NCI-H345 treated with DMSO at 0.1 percent for 48 hours (cell line): ENCODE measurements around the gene SIAH1.
"Not testable (repeated sequence)": the region's sequence is repeated elsewhere in the genome, so short reads cannot be mapped to it uniquely, and the experiment has no call there.

ENCODE experiments used
- DNase-seq: peaks from one replicate; lab custom pipeline; 2025; ENCODE audit not compliant: unreplicated experiment; lab: John Stamatoyannopoulos, UW

SIAH1 gene

DNA sequence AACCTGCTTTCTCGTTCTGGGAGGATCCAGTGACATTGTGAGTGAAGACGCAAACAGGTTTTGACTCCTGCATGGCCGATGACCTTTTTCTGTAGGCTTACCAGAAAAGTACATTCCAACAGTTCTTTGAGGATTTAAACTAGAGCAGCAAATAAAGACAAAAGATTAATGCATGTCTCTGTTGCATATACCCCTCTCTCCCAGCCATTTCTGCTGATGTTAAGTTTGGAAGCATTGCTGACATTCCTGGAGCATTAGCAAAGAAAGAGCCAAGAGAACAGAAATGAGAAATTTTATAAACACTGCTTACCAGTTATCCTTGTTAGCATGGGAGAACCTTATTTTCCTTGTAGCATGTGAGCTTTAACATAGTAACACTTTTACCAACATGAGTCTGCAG is 49.3 kb downstream of the SIAH1 start:
- DNase-seq, result no peak

DNA sequence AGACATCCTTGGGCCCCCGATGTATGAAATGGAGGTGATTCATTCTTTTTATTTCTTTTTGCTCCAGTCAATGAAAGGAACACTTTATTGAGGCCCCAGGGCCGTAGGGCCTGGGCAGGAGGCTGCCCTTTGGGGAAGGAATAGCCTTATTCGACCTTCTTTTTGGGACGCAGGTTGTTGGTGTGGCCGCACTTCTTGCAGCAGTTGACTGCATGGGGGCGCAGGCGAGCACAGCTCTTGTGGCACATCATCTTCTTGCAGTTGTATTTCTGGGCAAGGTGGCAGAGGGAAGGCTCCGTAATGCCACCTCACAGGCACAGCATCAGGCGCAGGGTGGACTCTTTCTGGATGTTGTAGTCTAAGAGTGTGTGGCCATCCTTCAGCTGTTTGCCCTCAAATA is 50.9 kb downstream of the SIAH1 start:
- DNase-seq, result no peak

DNA sequence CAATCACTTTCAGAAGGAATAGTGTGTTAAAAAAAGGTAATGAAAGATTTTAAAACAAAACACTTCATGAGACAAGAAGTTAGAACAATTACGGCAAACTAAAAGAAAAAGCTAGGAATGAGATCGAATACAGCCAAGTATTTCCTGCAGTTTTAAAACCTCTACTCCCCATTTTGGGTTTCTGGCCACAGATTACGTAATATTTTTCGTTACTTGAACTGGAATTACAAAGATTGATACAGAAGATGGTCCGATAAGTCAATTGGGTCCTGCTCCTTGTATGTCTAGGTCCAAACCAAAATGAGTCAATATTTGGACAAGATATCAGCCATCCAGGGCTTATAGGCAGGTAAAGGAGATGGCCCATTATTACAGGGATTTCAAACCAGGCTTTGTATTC is 52.2 kb downstream of the SIAH1 start:
- DNase-seq, result no peak

DNA sequence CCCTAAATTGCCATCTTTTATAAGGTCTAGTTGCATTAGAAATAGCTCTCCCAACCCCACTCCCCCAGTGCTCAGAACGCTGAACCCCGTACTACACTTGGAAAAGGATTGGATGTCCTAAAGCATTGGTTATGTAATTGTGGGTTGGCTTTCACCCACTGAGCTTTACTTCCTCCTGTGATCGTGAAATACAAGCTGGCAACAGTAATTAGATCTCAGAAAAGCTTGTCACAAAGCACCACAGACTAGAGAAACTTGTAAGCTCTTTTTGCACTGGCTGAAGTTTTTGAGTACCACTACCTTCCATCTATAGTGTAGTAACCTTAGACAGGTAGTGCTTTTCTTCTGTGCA is 54.4 kb downstream of the SIAH1 start:
- no peak for DNase-seq

DNA sequence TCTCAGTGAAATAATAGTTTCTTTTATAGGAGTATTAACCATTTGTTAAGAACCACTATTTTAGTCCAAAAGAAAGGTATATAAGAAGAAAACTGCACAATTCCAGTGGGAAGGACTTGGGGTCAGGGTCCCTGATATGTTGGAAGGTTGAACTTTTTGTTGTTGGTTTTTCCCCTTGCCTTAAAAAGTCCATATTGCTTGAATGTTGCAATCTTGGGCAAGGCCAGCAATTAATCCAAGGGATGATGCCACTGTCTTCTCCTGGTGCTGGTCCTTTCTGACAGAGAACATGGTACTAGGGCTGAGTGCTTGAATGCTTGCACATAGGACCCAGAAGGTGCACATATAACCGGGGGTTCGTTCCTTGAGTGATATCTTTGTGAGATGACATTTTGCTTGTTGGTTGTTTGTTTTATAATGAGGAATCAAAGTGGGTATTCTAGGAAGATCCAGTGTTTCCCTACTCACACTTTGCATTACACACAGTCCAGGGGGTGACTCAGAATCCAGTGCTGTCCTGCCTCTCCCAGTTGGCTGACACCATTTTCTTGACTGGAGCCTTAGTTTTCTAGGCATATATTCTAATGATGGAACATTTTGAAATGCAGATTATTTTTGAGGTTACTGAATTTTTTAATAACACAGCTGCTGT is 54.9 kb downstream of the SIAH1 start:
- no peak for DNase-seq

DNA sequence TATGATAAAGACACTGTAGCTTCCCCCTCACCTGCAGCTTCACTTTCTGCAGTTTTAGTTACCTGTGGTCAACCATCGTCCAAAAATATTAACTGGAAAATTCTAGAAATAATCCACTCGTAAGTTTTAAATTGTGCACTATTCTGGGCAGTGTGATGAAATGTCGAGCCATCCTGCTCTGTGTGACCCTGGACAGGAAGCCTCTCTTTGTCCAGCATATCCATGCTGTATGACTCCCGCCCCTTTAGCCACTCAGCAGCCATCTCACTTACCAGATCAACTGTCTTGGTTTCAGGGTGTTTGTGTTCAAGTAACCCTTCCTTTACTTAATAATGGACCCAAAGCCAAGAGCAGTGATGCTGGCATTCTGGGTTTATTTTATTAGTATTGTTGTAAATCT is 56.1 kb downstream of the SIAH1 start:
- DNase-seq, result no peak

DNA sequence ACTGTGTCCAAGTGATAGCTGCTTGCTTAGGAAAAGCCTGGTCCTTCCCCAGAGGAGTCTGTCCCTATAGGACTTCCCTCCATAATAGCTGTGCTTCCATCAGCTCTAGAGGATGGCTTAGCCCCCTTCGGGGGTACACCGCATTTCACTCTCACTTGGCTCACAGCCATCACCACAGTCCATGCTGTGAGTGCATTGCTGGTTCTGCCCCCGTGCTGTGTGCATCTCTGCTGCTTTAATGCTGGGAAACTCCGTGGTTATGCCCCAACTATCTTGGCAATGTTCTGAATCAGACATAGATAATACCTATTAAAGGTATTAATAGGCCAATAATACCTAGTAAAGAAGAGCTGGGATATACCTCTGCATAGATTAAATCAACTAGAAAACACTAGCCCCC is 58.3 kb downstream of the SIAH1 start:
- DNase-seq, result no peak

DNA sequence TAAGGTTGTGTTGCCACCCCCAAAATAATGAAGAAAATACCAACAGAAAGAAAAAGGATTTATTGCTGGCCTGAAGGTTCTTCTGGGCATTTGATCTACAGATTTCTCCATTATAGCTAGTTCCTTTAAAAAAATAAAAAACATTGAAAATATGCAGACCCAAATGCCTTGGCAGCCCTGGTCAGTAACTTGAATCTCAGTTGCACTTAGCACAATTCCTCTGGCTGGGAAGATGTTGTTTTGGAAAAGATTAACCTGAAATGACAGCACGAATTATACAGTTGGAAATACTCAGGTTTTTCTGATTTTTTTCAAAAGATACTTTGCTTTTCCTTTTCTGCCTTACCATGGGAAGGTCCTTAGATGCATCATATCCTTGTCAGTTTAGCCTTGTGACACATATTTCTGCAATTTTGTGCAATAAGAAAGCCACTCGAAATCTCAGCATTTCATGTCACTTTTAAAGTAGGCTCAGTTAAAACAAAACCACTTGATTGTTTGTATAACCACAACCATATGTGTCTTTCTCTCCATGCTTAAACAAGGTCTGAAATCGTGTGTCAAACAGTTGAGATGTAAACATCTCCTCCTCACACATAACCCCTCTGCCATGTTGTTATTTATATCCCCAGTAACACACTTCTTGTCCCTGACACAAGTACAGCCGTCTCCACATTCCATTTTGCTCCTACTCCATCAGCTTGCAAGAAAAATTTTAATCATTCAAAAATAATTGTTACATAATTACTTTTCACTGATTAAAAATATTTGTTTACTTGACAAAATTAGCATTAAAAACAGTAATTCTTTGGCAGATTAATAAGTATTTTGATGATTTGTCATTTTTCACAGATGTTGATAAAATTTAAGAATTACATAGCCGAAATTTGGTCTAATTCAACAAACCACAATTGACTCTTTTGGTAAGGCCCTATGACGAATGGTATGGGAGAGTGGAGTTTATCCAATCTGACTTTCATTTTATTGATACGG is 61.1 kb downstream of the SIAH1 start:
- no peak for DNase-seq

DNA sequence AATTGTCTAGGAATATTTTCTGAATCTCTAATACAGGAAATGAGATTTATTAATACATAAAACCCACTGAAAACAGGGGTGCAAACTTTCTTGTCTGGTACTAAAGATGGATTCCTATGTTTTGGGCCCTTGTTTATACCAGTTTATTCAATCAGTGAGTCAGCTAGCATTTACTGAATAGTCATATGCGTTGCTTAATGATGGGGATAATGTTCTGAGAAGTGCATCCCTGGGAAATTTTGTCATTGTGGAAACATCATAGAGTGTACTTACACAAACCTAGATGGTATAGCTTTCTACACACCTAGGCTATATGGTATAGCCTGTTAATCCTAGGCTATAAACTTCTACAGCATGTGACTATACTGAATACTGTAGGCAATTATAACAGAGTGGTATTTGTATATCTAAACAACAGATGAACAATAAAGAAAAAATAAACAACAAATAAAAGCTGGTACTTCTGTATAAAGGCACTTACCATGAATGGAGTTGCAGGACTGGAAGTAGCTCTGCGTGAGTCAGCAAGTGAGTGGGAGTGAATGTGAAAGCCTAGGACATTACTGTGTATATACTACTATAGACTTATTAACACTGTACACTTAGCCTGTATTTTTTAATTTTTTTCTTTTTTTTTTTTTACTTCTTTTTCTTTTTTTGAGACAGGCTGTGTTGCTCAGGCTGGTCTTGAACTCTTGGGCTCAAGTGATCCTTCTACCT is 63.7 kb downstream of the SIAH1 start:
- no peak for DNase-seq

DNA sequence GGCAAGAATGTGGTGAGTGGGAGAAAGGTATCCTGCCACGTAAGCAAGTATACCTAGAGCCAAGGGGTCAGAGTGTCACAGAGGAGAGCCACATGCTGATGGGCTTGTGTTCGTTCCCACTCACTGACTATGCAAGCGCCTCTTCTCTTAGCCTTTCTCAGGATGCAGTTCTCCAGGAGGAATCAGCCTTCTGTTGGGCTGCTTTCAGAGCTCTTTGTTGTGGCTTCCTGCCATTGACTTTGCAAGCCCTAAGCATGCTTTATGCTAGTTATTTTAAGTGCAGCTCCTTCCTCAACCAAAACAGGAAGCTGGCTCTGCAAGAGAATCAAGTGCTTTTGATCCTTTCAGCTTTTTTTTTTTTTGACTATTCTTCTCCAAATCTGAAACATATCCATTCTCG is 66.6 kb downstream of the SIAH1 start:
- DNase-seq, result no peak

DNA sequence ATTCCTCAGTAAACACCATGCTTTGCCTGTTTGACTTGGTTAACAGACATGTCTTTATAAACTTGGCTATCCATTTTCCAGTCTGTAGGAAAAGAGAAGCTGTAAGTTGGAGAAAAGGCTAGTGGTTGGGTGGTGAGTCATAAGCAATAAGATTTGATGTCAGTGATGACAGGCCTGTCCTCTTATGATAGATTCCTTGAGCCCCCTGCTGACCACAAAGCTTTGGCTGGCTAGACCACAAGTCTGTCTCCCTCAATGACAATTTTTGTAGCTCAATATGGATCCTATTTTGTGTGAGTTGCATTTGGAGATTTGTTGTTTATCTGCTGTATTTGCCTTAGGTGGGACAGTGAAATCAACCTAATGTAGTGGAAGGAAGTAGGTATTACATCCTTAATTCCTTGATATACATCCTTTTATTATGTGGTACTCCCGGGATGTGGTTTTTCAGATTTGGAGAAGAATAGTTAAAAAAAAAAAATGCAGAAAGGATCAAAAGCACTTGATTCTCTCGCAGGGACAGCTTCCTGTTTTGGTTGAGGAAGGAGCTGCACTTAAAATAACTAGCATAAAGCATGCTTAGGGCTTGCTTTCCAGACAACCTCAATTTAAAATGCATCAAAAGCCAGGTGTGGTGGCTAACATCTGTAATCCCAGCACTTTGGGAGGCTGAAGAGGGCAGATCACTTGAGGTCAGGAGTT is 67.4 kb downstream of the SIAH1 start:
- no peak for DNase-seq

DNA sequence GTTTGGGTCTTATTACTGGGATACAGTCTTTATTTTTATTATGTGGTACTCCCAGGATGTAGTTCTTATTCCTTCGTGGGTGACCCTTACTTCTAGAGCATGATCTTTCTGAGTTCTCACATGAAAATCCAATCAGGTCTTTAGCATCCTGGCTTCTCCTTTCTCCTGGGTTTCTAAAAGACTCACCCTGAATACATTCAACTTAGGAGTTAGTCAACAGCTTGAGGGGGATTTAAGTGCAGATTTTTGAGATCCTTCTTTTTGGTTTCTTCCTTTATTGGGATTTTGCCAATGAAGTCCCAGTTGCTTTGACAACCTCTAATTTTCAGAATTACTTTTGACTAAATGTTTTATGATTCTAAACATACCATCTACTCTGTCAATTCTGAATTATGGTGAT is 68.2 kb downstream of the SIAH1 start:
- no peak for DNase-seq

DNA sequence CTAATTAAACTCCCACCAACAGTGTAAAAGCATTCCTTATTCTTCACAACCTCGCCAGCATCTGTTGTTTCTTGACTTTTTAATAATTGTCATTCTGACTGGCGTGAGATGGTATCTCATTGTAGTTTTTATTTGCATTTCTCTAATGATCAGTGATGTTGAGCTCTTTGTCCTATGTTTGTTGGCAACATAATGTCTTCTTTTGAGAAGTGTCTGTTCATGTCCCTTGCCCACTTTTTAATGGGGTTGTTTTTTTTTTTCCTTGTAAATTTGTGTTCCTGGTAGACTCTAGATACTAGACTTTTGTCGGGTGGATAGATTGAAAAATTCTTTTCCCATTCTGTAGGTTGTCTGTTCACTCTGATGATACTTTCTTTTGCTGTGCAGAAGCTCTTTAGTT is 71.3 kb downstream of the SIAH1 start:
- DNase-seq, result not testable (repeated sequence)

DNA sequence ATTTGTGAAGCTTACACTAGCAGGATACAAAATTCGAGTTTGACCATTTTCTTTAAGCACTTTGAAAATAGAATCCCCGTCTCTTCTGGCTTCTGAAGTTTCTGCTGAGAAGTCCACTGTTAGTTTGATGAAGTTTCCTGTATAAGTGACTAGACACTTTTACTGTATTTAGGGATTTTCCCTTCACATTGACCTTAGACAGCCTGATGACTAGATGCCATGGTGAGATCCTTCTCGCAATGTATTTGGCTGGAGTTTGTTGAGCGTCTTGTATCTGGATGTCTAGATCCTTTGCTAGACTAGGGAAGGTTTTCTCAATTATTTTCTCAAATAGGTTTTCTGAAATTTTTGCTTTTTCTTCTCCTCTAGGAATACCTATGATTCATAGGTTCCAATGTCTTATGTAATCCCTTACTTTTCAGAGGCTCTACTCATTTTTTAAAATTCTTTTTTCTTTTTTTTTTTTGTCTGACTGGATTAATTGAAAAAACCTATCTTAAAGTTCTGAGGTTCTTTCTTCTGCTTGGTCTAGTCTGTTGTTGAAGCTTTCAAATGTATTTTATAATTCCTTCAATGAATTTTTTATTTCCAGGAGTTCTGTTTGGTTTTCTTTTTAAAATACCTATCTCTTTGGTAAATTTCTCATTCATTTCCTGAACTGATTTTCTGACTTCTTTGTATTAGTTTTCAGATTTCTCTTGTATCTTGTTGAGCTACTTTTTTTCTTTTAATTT is 74.1 kb downstream of the SIAH1 start:
- DNase-seq, result no peak
